BLaER1 (cell line): Measurements from ENCODE around the gene TUBA1C.
A peak's percentile ranks its signal among the peaks of the same experiment; 100 is the strongest.

Experiments
- H3K27ac ChIP-seq: shearing (Covaris generic); formaldehyde crosslinking; 2 replicates; pipeline ENCODE4 v1.8.1; 2022
- H3K27me3 ChIP-seq: shearing (Covaris generic); formaldehyde crosslinking; 2 replicates; pipeline ENCODE4 v1.8.1; 2022
- H3K36me3 ChIP-seq: shearing (Covaris generic); formaldehyde crosslinking; 2 replicates; pipeline ENCODE4 v1.8.1; 2022
- H3K4me1 ChIP-seq: shearing (Covaris generic); formaldehyde crosslinking; 2 replicates; pipeline ENCODE4 v1.8.1; 2022
- H3K4me2 ChIP-seq: shearing (Covaris generic); formaldehyde crosslinking; 2 replicates; pipeline ENCODE4 v1.8.1; 2022
- H3K4me3 ChIP-seq: shearing (Covaris generic); formaldehyde crosslinking; 2 replicates; pipeline ENCODE4 v1.8.1; 2022
- H3K9ac ChIP-seq: shearing (Covaris generic); formaldehyde crosslinking; 2 replicates; pipeline ENCODE4 v1.8.1; 2022
- H3K9me3 ChIP-seq: shearing (Covaris generic); formaldehyde crosslinking; 2 replicates; pipeline ENCODE4 v1.8.1; 2022
- H4K20me1 ChIP-seq: shearing (Covaris generic); formaldehyde crosslinking; 2 replicates; pipeline ENCODE4 v1.8.1; 2022
- Cebpa-rat ChIP-seq: shearing (Covaris generic); IDR thresholded peaks from 2 replicates; pipeline ENCODE4 v1.8.1; 2022

Gene TUBA1C

GRCh38 chr12:49264873-49265792 lies at the start of gene TUBA1C:
Gene TUBA1C, plus strand, starts transcription at chr12:49265082. Its CDS starts 100 bp downstream, at chr12:49265182.
- Histone ChIP-seq H3K4me1 (peaks cover 71% of the 10 kb centered on the region), H3K9me3 (no peaks in the 10 kb centered on the region), H4K20me1 (peaks cover 40% of the 10 kb centered on the region), H3K27ac (peak within 1 kb of the TSS; percentile 96), H3K36me3 (peaks cover 38% of the 10 kb centered on the region), H3K4me3 (peak within 1 kb of the TSS; percentile 91), H3K4me2 (peak within 1 kb of the TSS; percentile 90), H3K27me3 (no peaks in the 10 kb centered on the region), H3K9ac (peak within 1 kb of the TSS; percentile 98)
- TF ChIP-seq Cebpa-rat = no peak

GRCh38 chr12:49219417-49220026 lies 45.4 kb upstream of the TUBA1C start:
- Histone ChIP-seq H3K9me3 (no peaks in the 10 kb centered on the region), H3K36me3 (no peaks in the 10 kb centered on the region), H3K4me1 (peaks cover 16% of the 10 kb centered on the region), H3K27me3 (no peaks in the 10 kb centered on the region), H4K20me1 (no peaks in the 10 kb centered on the region), H3K4me3 (no peak overlapping the region), H3K27ac (no peak overlapping the region), H3K4me2 (no peak overlapping the region), H3K9ac (no peak overlapping the region)
- TF ChIP-seq Cebpa-rat = no peak

- Histone ChIP-seq H3K9ac (no peak overlapping the region), H4K20me1 (no peaks in the 10 kb centered on the region), H3K4me1 (peaks cover 1% of the 10 kb centered on the region), H3K9me3 (no peaks in the 10 kb centered on the region), H3K27me3 (no peaks in the 10 kb centered on the region), H3K4me2 (no peak overlapping the region), H3K27ac (no peak overlapping the region), H3K36me3 (no peaks in the 10 kb centered on the region), H3K4me3 (no peak overlapping the region)
- no peak for TF ChIP-seq Cebpa-rat
These were observed 43.9 kb upstream of the TUBA1C start for GRCh38 chr12:49220972-49221371.

- Histone ChIP-seq H3K27me3 (no peaks in the 10 kb centered on the region), H3K4me2 (no peak overlapping the region), H3K27ac (no peak overlapping the region), H3K9ac (no peak overlapping the region), H3K4me3 (no peak overlapping the region), H3K4me1 (no peaks in the 10 kb centered on the region), H3K9me3 (no peaks in the 10 kb centered on the region), H4K20me1 (no peaks in the 10 kb centered on the region), H3K36me3 (no peaks in the 10 kb centered on the region)
- TF ChIP-seq Cebpa-rat = no peak
These were observed 41.8 kb upstream of the TUBA1C start for GRCh38 chr12:49223122-49223521.

GRCh38 chr12:49223590-49224369 lies 41.1 kb upstream of the TUBA1C start:
- H3K9ac ChIP-seq = no peak overlapping the region
- no peak for TF ChIP-seq Cebpa-rat
- no peaks in the 10 kb centered on the region for H3K27me3 ChIP-seq
- no peak overlapping the region for H3K4me2 ChIP-seq
- no peaks in the 10 kb centered on the region for H3K9me3 ChIP-seq
- no peak overlapping the region for H3K27ac ChIP-seq
- no peaks in the 10 kb centered on the region for H3K4me1 ChIP-seq
- H4K20me1 ChIP-seq = no peaks in the 10 kb centered on the region
- no peak overlapping the region for H3K4me3 ChIP-seq
- H3K36me3 ChIP-seq = no peaks in the 10 kb centered on the region

- Histone ChIP-seq H3K27me3 (no peaks in the 10 kb centered on the region), H3K4me2 (no peak overlapping the region)
These were observed 39.2 kb upstream of the TUBA1C start for GRCh38 chr12:49225576-49226166.

GRCh38 chr12:49227713-49228112 lies 37.2 kb upstream of the TUBA1C start:
- Histone ChIP-seq H3K9me3 (no peaks in the 10 kb centered on the region), H3K4me2 (no peak overlapping the region)
- TF ChIP-seq Cebpa-rat = no peak

More at GRCh38 chr12:49225576-49226166, 39.2 kb upstream of the TUBA1C start:
- H3K9ac ChIP-seq = no peak overlapping the region
- no peaks in the 10 kb centered on the region for H3K9me3 ChIP-seq
- H3K4me1 ChIP-seq = no peaks in the 10 kb centered on the region
- no peak overlapping the region for H3K4me3 ChIP-seq
- H4K20me1 ChIP-seq = no peaks in the 10 kb centered on the region
- H3K27ac ChIP-seq = no peak overlapping the region
- no peak for TF ChIP-seq Cebpa-rat
- H3K36me3 ChIP-seq = no peaks in the 10 kb centered on the region

GRCh38 chr12:49228653-49229052 lies 36.2 kb upstream of the TUBA1C start:
- no peak overlapping the region for H3K4me3 ChIP-seq
- TF ChIP-seq Cebpa-rat = no peak
- no peak overlapping the region for H3K27ac ChIP-seq
- no peak overlapping the region for H3K9ac ChIP-seq
- H3K36me3 ChIP-seq = no peaks in the 10 kb centered on the region
- no peaks in the 10 kb centered on the region for H3K9me3 ChIP-seq
- H3K27me3 ChIP-seq = no peaks in the 10 kb centered on the region
- H3K4me2 ChIP-seq = no peak overlapping the region
- peaks cover 18% of the 10 kb centered on the region for H3K4me1 ChIP-seq
- H4K20me1 ChIP-seq = no peaks in the 10 kb centered on the region

More at GRCh38 chr12:49227713-49228112, 37.2 kb upstream of the TUBA1C start:
- no peak overlapping the region for H3K9ac ChIP-seq
- H3K4me1 ChIP-seq = peaks cover 8% of the 10 kb centered on the region
- no peaks in the 10 kb centered on the region for H4K20me1 ChIP-seq
- no peak overlapping the region for H3K4me3 ChIP-seq
- no peak overlapping the region for H3K27ac ChIP-seq
- no peaks in the 10 kb centered on the region for H3K36me3 ChIP-seq
- no peaks in the 10 kb centered on the region for H3K27me3 ChIP-seq

GRCh38 chr12:49230176-49230804 lies 34.6 kb upstream of the TUBA1C start:
- Histone ChIP-seq H4K20me1 (no peaks in the 10 kb centered on the region), H3K4me1 (peaks cover 25% of the 10 kb centered on the region), H3K9ac (no peak overlapping the region), H3K27ac (no peak overlapping the region), H3K27me3 (no peaks in the 10 kb centered on the region), H3K4me3 (no peak overlapping the region), H3K4me2 (no peak overlapping the region), H3K36me3 (no peaks in the 10 kb centered on the region), H3K9me3 (no peaks in the 10 kb centered on the region)
- TF ChIP-seq Cebpa-rat = no peak
